ENCODE measurements around the gene FOXP3.

GRCh38 chrX:49300703-49301102, 36.2 kb upstream of the FOXP3 start:
- TF ChIP-seq POLR2AphosphoS5 (IDR thresholded peaks at IDR 0.05) (no peak), CTCF (IDR thresholded peaks at IDR 0.05 in 8 of 11, conservative IDR thresholded peaks at IDR 0.05 in 3 of 11) (no peak), POLR2A (IDR thresholded peaks at IDR 0.05) (no peak)

Data from spleen (tissue), 7 donors.